Choroid plexus epithelial cell (primary cell): Measurements from ENCODE around the gene ZFPM1.

Source experiments
- DNase-seq: peaks from one replicate; pipeline ENCODE4 v3.0.0-alpha.2; 2010; ENCODE audit warnings: low read depth
- H3K4me3 ChIP-seq: 2 replicates; pipeline ENCODE4 v1.5.1; 2011; ENCODE audit warnings: low read depth, mild to moderate bottlenecking, control low read depth, low read length, moderate library complexity
- CTCF ChIP-seq: conservative IDR thresholded peaks from 2 replicates; pipeline ENCODE4 v1.5.1; 2011; ENCODE audit warnings: low read depth, mild to moderate bottlenecking, control low read depth, inconsistent platforms, low read length, moderate library complexity

The ZFPM1 gene

DNA sequence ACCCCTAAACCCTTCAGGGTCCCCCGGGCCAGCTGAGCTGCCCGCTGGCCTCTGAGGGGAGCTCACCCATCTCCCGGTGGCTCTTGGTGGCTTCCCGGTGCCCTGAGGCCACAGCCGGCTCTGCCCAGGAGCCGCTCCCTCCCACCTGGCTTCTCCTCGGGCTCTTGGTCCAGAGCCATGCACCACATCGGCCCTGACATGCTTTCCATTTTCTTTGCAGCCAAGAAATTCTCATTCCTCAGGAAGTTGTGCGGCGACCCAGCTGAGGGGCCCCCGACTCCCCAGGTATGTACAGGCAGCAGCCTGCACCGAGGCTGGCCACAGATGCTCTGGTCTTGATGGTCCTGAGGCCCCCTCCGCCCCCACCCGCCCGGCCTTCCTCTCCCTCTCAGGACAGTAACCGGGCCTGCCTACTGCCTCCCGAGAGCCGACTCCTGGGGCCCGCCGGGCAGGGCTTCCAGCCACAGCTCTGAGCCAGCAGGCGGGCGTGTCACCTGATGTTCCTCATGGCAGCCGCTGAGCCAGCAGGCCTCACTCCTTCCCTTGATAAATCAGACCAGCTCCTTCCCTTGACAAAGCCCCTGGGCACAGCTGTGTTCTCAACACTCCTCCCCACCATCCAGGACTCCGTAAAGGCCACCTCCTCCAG, 28.4 kb upstream of the ZFPM1 start:
- TF ChIP-seq CTCF, result no peak
- H3K4me3 ChIP-seq, result no peak overlapping the region
- peak; percentile 21 for DNase-seq

- DNase-seq, result no peak
- TF ChIP-seq CTCF, result no peak
Observed at GRCh38 chr16:88426018-88426417, 27.1 kb upstream of the ZFPM1 start.

GRCh38 chr16:88427376-88427775, 25.7 kb upstream of the ZFPM1 start:
- H3K4me3 ChIP-seq, result no peak overlapping the region
- DNase-seq, result no peak
- no peak for TF ChIP-seq CTCF

More at GRCh38 chr16:88426018-88426417, 27.1 kb upstream of the ZFPM1 start:
- H3K4me3 ChIP-seq, result no peak overlapping the region

DNA sequence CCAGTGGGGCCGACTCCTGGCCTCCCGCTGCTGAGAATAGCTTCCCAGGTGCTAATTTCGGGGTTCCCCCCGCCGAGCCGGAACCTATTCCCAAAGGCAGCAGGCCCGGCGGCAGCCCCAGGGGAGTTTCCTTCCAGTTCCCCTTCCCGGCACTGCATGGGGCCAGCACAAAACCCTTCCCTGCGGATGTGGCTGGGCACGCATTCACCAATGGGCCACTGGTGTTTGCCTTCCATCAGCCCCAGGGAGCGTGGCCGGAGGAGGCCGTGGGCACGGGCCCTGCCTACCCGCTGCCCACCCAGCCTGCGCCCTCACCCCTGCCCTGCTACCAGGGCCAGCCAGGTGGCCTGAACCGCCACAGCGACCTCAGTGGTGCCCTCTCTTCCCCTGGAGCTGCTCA, 24.9 kb upstream of the ZFPM1 start:
- H3K4me3 ChIP-seq, result no peak overlapping the region
- DNase-seq, result no peak
- TF ChIP-seq CTCF, result no peak

GRCh38 chr16:88428616-88429386, 24.3 kb upstream of the ZFPM1 start:
- H3K4me3 ChIP-seq, result no peak overlapping the region
- no peak for DNase-seq
- peak; percentile 12 for TF ChIP-seq CTCF

GRCh38 chr16:88429387-88430184, 23.5 kb upstream of the ZFPM1 start:
- H3K4me3 ChIP-seq, result peak overlapping the region; percentile 52
- no peak for TF ChIP-seq CTCF
- no peak for DNase-seq
